ENCODE data around the gene SPON1. TPM values are rescaled to one million over a fixed set of nuclear protein-coding genes. Genes with fewer than 3 reads are reported as not detected.

The SPON1 gene
- total and polyA plus RNA-seq, 10 of the 15 experiments (the other 5 are each of a cell fraction or from before 2014, with no cell fraction given): 0.13 to 1.1 (median 0.18) TPM; not detected in 5

DNA sequence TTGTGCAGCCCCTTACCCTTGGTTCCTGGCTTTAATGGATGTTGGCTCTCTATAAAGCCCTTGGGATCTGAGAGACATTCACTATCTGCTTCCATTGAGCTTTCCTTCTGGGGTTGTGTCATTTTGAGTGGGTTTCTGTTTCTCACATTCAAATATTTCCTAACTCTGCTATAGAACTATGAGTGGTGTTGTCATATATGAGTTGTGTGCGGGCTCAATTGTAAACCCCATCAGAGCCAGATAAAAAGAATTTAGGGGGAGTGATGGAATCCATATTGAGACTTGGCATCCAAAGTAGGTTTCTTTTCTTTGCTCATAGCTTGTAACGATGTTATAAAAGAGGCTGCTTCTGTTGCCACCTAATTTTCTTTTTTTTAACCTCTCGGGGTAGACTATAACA is 41.8 kb upstream of the SPON1 start:
- DNase-seq (ENCODE audit: low read depth, low spot score) (no peak), FAIRE-seq (no peak), ATAC-seq (no peak)
- Histone ChIP-seq H3K27me3 (replicated peaks in 1 of 2; ENCODE audit: control insufficient read depth in 2 of 2, insufficient read depth in 2 of 2, low read length in 1 of 2) (no peaks in the 10 kb centered on the region), H4K20me1 (ENCODE audit: control insufficient read depth, insufficient read depth) (no peaks in the 10 kb centered on the region), H3K79me2 (ENCODE audit: control insufficient read depth, insufficient read depth, low read length) (no peaks in the 10 kb centered on the region), H3K9me3 (replicated peaks; ENCODE audit: control insufficient read depth, insufficient read depth, low read length) (no peaks in the 10 kb centered on the region), H3K4me3 (no peak overlapping the region), H3K36me3 (ENCODE audit: control insufficient read depth in 2 of 2, insufficient read depth in 2 of 2, low read length in 1 of 2) (no peaks in the 10 kb centered on the region), H3K4me1 (ENCODE audit: control insufficient read depth, insufficient read depth, low read length) (no peaks in the 10 kb centered on the region), H2AFZ (ENCODE audit: control insufficient read depth, low read depth, low read length) (no peak overlapping the region), H3K27ac (ENCODE audit: control insufficient read depth, insufficient read depth) (no peak overlapping the region), H3K4me2 (ENCODE audit: control insufficient read depth, insufficient read depth) (no peak overlapping the region), H3K9ac (ENCODE audit: control insufficient read depth, insufficient read depth, low read length) (no peak overlapping the region)
- ChIA-PET POLR2A (no interaction called here), RAD21 (ENCODE audit: unreplicated experiment) (no interaction called here), SMC1A (ENCODE audit: uncharacterized antibody, unreplicated experiment) (no interaction called here), CTCF (no interaction called here)
- TF ChIP-seq, protein P1, sequence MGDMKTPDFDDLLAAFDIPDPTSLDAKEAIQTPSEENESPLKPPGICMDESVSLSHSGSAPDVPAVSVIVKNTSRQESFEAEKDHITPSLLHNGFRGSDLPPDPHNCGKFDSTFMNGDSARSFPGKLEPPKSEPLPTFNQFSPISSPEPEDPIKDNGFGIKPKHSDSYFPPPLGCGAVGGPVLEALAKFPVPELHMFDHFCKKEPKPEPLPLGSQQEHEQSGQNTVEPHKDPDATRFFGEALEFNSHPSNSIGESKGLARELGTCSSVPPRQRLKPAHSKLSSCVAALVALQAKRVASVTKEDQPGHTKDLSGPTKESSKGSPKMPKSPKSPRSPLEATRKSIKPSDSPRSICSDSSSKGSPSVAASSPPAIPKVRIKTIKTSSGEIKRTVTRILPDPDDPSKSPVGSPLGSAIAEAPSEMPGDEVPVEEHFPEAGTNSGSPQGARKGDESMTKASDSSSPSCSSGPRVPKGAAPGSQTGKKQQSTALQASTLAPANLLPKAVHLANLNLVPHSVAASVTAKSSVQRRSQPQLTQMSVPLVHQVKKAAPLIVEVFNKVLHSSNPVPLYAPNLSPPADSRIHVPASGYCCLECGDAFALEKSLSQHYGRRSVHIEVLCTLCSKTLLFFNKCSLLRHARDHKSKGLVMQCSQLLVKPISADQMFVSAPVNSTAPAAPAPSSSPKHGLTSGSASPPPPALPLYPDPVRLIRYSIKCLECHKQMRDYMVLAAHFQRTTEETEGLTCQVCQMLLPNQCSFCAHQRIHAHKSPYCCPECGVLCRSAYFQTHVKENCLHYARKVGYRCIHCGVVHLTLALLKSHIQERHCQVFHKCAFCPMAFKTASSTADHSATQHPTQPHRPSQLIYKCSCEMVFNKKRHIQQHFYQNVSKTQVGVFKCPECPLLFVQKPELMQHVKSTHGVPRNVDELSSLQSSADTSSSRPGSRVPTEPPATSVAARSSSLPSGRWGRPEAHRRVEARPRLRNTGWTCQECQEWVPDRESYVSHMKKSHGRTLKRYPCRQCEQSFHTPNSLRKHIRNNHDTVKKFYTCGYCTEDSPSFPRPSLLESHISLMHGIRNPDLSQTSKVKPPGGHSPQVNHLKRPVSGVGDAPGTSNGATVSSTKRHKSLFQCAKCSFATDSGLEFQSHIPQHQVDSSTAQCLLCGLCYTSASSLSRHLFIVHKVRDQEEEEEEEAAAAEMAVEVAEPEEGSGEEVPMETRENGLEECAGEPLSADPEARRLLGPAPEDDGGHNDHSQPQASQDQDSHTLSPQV (IDR thresholded peaks at IDR 0.05): no peak
- TF ChIP-seq, protein P2, sequence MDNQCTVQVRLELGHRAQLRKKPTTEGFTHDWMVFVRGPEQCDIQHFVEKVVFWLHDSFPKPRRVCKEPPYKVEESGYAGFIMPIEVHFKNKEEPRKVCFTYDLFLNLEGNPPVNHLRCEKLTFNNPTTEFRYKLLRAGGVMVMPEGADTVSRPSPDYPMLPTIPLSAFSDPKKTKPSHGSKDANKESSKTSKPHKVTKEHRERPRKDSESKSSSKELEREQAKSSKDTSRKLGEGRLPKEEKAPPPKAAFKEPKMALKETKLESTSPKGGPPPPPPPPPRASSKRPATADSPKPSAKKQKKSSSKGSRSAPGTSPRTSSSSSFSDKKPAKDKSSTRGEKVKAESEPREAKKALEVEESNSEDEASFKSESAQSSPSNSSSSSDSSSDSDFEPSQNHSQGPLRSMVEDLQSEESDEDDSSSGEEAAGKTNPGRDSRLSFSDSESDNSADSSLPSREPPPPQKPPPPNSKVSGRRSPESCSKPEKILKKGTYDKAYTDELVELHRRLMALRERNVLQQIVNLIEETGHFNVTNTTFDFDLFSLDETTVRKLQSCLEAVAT (IDR thresholded peaks at IDR 0.05): no peak
- TF ChIP-seq, protein P3, sequence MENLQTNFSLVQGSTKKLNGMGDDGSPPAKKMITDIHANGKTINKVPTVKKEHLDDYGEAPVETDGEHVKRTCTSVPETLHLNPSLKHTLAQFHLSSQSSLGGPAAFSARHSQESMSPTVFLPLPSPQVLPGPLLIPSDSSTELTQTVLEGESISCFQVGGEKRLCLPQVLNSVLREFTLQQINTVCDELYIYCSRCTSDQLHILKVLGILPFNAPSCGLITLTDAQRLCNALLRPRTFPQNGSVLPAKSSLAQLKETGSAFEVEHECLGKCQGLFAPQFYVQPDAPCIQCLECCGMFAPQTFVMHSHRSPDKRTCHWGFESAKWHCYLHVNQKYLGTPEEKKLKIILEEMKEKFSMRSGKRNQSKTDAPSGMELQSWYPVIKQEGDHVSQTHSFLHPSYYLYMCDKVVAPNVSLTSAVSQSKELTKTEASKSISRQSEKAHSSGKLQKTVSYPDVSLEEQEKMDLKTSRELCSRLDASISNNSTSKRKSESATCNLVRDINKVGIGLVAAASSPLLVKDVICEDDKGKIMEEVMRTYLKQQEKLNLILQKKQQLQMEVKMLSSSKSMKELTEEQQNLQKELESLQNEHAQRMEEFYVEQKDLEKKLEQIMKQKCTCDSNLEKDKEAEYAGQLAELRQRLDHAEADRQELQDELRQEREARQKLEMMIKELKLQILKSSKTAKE (IDR thresholded peaks at IDR 0.05; ENCODE audit: low read depth, poor library complexity, severe bottlenecking): no peak
- TF ChIP-seq, protein P4, sequence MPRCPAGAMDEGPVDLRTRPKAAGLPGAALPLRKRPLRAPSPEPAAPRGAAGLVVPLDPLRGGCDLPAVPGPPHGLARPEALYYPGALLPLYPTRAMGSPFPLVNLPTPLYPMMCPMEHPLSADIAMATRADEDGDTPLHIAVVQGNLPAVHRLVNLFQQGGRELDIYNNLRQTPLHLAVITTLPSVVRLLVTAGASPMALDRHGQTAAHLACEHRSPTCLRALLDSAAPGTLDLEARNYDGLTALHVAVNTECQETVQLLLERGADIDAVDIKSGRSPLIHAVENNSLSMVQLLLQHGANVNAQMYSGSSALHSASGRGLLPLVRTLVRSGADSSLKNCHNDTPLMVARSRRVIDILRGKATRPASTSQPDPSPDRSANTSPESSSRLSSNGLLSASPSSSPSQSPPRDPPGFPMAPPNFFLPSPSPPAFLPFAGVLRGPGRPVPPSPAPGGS (IDR thresholded peaks at IDR 0.05; ENCODE audit: borderline replicate concordance, insufficient read depth, low read depth, low read length, poor library complexity, severe bottlenecking): no peak
- TF ChIP-seq NFIC (IDR thresholded peaks at IDR 0.05; ENCODE audit: low read depth, low read length) (no peak), FOXK2 (IDR thresholded peaks at IDR 0.05) (no peak), NR2F1 (conservative IDR thresholded peaks at IDR 0.05) (no peak), IRF4 (IDR thresholded peaks at IDR 0.05; ENCODE audit: low read depth, low read length) (no peak), WRNIP1 (IDR thresholded peaks at IDR 0.05; ENCODE audit: borderline replicate concordance, low read depth, low read length) (no peak), ESRRA (IDR thresholded peaks at IDR 0.05; ENCODE audit: low read length) (no peak)
- TF ChIP-seq, protein P5, sequence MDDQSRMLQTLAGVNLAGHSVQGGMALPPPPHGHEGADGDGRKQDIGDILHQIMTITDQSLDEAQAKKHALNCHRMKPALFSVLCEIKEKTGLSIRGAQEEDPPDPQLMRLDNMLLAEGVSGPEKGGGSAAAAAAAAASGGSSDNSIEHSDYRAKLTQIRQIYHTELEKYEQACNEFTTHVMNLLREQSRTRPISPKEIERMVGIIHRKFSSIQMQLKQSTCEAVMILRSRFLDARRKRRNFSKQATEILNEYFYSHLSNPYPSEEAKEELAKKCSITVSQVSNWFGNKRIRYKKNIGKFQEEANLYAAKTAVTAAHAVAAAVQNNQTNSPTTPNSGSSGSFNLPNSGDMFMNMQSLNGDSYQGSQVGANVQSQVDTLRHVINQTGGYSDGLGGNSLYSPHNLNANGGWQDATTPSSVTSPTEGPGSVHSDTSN (IDR thresholded peaks at IDR 0.05; ENCODE audit: insufficient replicate concordance, low read depth, low read length): no peak
- intact Hi-C loops (cut with micrococcal nuclease; ENCODE audit: unreplicated experiment) (no loop called here), in situ Hi-C loops (cut with MboI) (no loop called here)
- 62% methylated on average over 3 of the region's 3 CpGs for WGBS (ENCODE audit: insufficient coverage, insufficient replicate concordance, low lambda C conversion rate, missing lambda C conversion rate)
- no TSS peak for BruUV-seq (replicated peaks)
